Kidney (tissue), 14 donors: ENCODE measurements around the gene CD164. TPM values are rescaled to one million over a fixed set of nuclear protein-coding genes. Genes with fewer than 3 reads are reported as not detected.

ENCODE experiments used
- DNase-seq, 5 donors: peaks; one replicate each; pipeline ENCODE4 v3.0.0-alpha.2; 2013 to 2020
- FAIRE-seq: peaks from 2 replicates; lab custom pipeline; 2012; peaks lifted over from hg19 to GRCh38; lab: Jason Lieb, UNC
- H3K27ac ChIP-seq, 2 donors: one replicate each; pipeline ENCODE4 v1.7.0; 2013; ENCODE audit warnings: low read depth in 2 of 2, low read length in 2 of 2, inconsistent platforms in 1 of 2
- H3K27me3 ChIP-seq: one replicate; pipeline ENCODE4 v1.7.1; 2013; ENCODE audit warnings: low read length, inconsistent platforms; ENCODE audit not compliant: control insufficient read depth, insufficient read depth
- H3K36me3 ChIP-seq, 3 donors: one replicate each; pipeline versions ENCODE4 v1.7.0 to v1.7.1; 2013; ENCODE audit warnings: low read length in 3 of 3, control low read depth in 1 of 3, inconsistent platforms in 1 of 3; ENCODE audit not compliant: insufficient read depth in 3 of 3, control insufficient read depth in 2 of 3
- H3K4me1 ChIP-seq, 3 donors: one replicate each; pipeline versions ENCODE4 v1.7.0 to v1.7.1; 2013; ENCODE audit warnings: low read length in 3 of 3, inconsistent platforms in 1 of 3, low read depth in 1 of 3; ENCODE audit not compliant: control insufficient read depth in 2 of 3, insufficient read depth in 2 of 3
- H3K4me3 ChIP-seq, 3 donors: one replicate each; pipeline versions ENCODE4 v1.7.0 to v1.8.1; 2013; ENCODE audit warnings: low read length in 3 of 3, control low read depth in 1 of 3, inconsistent platforms in 1 of 3
- H3K9ac ChIP-seq, 3 donors: one replicate each; pipeline versions ENCODE4 v1.7.0 to v1.7.1; 2013; ENCODE audit warnings: low read length in 3 of 3, control low read depth in 1 of 3, inconsistent platforms in 1 of 3
- H3K9me3 ChIP-seq, 3 donors: one replicate each; pipeline versions ENCODE4 v1.7.0 to v1.7.1; 2013; ENCODE audit warnings: low read length in 3 of 3, control low read depth in 1 of 3, inconsistent platforms in 1 of 3; ENCODE audit not compliant: control insufficient read depth in 2 of 3, insufficient read depth in 1 of 3
- intact Hi-C: fragments of 100-400 bp; cut with DNase I; formaldehyde crosslinking; loops from one replicate; pipeline ENCODE4 v1.11.1; 2022
- polyA plus RNA-seq: library from polyadenylated mRNA; stranded (reverse); fragments of 350-450 nt; fragmentation: Illumina TruSeq; extraction: RNeasy Lipid Tissue Mini Kit (QIAGEN cat#74804); gene quantifications from one replicate; pipeline ENCODE4 v1.2.3, GENCODE V29; 2014; ENCODE audit warnings: low read depth, low replicate concordance; ENCODE audit not compliant: insufficient read depth
- total RNA-seq: library from RNA; stranded (reverse); fragmentation: NEBNext Ultra II Directional; extraction: Animal tissue kit (Norgen Biotek cat#: 25700); gene quantifications from one replicate; pipeline ENCODE4 v1.2.1, GENCODE V29; 2021
- TF ChIP-seq, protein P1 (sequence below): IDR thresholded peaks from 3 replicates; pipeline ENCODE4 v1.5.1; 2012; ENCODE audit warnings: mild to moderate bottlenecking, moderate library complexity, borderline replicate concordance; ENCODE audit not compliant: insufficient read depth; ENCODE audit errors: extremely low read depth
- donor health status: control.
- donor health status: control.
- donor health status: control.
- donor health status: control.
- donor health status: control.
- donor health status: DM: yes; HTN: yes; CAD: no.
- donor health status: Normal renal cell carcinoma (clear cell type).

Gene CD164
- total and polyA plus RNA-seq, 2 donors from 2014 or later, result 205 to 267 TPM

DNA sequence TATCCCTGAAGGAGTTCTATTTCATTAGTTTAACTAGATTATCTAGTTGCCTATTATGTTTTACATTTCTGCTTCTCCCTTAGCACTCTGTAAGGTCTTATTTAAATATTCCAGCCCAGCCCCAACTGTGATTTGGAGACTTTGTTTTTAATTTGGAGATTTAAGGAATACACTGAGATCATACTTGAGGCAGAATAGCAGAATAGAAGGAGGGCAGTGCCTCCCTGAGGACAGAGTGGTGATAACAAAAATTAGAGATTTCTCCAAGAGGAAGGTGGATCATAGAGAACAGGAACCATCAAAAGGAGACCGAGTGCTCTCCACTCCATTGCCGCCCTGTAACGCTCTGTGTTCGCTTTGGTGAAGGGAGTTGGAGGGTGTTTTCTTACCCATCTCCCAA, 14.8 kb upstream of the CD164 start:
- Histone ChIP-seq H3K4me1 (no peaks in the 10 kb centered on the region), H3K27me3 (no peaks in the 10 kb centered on the region), H3K36me3 (no peaks in the 10 kb centered on the region), H3K4me3 (no peak overlapping the region), H3K27ac (no peak overlapping the region), H3K9ac (no peak overlapping the region), H3K9me3 (no peaks in the 10 kb centered on the region)
- DNase-seq, result no peak
- intact Hi-C loops, result no loop called here
- TF ChIP-seq, protein P1, sequence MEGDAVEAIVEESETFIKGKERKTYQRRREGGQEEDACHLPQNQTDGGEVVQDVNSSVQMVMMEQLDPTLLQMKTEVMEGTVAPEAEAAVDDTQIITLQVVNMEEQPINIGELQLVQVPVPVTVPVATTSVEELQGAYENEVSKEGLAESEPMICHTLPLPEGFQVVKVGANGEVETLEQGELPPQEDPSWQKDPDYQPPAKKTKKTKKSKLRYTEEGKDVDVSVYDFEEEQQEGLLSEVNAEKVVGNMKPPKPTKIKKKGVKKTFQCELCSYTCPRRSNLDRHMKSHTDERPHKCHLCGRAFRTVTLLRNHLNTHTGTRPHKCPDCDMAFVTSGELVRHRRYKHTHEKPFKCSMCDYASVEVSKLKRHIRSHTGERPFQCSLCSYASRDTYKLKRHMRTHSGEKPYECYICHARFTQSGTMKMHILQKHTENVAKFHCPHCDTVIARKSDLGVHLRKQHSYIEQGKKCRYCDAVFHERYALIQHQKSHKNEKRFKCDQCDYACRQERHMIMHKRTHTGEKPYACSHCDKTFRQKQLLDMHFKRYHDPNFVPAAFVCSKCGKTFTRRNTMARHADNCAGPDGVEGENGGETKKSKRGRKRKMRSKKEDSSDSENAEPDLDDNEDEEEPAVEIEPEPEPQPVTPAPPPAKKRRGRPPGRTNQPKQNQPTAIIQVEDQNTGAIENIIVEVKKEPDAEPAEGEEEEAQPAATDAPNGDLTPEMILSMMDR, result no peak
- no peak for FAIRE-seq

DNA sequence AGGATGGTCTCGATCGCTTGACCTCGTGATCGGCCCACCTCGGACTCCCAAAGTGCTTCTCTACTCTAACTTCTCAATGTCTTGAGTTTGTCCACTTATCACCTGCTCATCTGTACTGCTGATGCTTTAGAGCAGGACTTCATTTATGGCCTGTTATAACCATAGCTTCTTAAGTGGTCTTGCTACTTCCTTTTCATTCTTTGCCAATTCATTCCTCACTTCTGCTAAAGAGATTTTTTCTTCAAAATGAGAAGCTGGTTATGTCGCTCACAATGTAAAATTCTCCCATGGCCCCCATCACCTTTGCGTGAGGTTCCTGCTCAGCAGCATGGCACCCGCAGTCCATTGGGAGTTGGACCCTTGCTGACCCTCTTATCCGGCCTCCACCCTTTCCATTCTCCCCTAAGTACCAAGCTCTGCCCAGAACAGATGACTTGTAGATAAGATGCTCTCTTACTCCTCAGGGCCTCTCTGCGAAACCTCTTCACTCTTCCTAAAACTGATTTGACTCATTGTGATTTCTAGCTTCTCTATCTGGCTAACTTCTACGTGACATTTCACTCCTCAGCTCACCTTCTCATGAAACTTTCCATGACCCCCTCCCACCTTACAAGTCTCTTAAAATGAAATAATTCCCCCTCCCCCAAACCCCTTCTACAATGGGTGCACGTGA, 13.9 kb upstream of the CD164 start:
- no peaks in the 10 kb centered on the region for H3K4me1 ChIP-seq
- TF ChIP-seq, protein P1, result no peak
- H3K36me3 ChIP-seq, result no peaks in the 10 kb centered on the region
- H3K9me3 ChIP-seq, result no peaks in the 10 kb centered on the region
- intact Hi-C loops, result no loop called here
- no peak overlapping the region for H3K4me3 ChIP-seq
- H3K27me3 ChIP-seq, result no peaks in the 10 kb centered on the region
- no peak overlapping the region for H3K27ac ChIP-seq
- H3K9ac ChIP-seq, result no peak overlapping the region
- FAIRE-seq, result no peak
- DNase-seq, result no peak

DNA sequence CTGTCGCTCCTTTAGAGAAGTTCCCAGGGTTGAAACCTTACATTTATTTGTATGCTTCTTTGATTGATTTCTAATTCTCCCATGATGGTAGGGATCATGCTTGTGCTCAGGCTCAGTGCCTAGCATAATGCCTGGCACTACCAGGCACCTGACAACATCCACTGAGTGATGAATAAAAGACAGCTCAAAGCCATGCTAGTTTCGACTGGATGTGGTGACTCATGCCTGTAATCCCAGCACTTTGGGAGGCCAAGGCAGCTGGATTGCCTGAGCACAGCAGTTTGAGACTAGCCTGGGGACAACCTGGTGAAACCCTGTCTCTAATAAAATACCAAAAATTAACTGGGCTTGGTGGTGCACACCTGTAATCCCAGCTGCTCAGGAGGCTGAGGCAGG, 11.6 kb upstream of the CD164 start:
- TF ChIP-seq, protein P1, result no peak
- intact Hi-C loops, result no loop called here
- FAIRE-seq (no peak), DNase-seq (no peak)
- no peaks in the 10 kb centered on the region for H3K27me3 ChIP-seq
- H3K4me1 ChIP-seq, result no peaks in the 10 kb centered on the region
- H3K36me3 ChIP-seq, result no peaks in the 10 kb centered on the region
- no peak overlapping the region for H3K27ac ChIP-seq
- no peaks in the 10 kb centered on the region for H3K9me3 ChIP-seq
- no peak overlapping the region for H3K9ac ChIP-seq
- no peak overlapping the region for H3K4me3 ChIP-seq
